HG02943 (cell line): ENCODE measurements around the gene XK.
"Not testable (repeated sequence)": the region's sequence is repeated elsewhere in the genome, so short reads cannot be mapped to it uniquely, and the experiment has no call there.

Experiments used
- ATAC-seq: cut with Tn5 transposase; IDR thresholded peaks from one replicate; pipeline ENCODE4 v1.9.1; 2021; ENCODE audit warnings: mild to moderate bottlenecking, low read depth, moderate library complexity; ENCODE audit not compliant: unreplicated experiment

The XK gene

DNA sequence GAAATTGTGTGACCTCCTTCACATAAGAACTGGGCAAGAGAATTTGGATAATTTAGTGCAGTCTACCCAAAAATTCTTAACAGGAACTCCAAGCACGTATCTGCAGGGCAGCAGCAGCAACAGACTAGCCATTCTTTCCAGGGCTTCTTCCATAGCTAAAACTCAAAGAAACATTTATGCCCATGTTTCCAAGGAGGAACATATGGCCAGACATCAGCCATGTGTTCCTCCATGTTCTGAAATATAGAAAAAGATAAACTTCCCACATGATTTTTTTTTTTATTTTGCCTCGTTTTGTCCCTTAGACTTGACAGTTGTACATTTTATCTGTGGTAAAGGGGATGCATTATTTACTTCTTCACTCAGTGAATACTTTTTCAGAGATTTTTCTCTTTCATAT, 66.7 kb downstream of the XK start:
- no peak for ATAC-seq

DNA sequence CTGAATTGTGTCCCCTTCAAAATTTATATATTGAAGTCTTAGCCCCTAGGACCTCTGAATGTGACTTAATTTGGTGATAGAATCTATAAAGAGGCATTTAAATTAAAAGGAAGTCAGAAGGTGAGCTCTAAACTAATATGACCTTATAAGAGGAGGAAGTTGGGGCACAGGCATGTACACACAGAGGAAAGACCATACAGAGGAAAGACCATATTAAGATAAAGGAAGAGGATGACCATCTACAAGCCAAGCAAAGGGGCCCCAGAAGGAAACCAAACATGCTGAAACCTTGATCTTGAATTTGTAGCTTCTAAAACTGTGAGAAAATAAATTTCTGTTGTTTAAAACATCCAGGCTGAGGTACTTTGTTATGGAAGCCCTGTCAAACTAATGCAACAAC, 67.3 kb downstream of the XK start:
- ATAC-seq, result no peak

DNA sequence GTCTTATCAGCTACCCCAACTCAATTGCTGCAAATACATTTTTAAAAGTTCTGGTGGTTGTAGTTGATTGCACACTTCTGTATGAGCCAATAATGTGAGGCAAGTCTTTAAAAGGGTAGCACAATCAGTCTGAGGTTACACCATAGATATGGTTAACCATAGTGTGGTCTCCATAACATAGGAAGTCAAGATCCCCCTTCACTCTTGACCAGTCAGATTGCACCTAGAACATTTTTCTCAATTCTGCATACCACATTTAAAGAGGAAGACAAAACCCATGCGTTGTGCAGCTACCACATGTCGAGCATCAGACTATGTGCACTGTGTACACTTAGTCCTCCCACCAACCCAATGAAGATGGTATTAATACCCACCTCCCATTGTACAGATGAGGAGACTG, 67.8 kb downstream of the XK start:
- ATAC-seq, result no peak

DNA sequence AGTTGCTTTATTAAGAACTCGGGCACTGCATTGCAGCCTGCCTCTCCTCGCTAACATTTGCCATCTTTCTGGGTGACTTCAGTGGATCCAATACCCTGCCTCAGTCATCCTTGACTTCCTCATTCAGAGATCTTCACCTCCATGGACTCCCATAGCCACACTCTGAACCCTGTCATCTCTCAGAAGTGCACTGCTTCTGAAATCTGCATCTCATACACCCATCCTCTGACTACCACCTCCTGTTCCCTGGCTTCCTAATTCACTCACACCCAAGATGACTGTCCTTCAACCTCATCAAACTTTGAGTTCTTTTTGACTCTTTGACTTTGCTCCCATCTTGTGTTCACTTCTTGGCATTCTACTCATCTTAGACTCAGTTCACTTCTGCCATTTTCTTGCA, 68.9 kb downstream of the XK start:
- ATAC-seq, result peak; percentile 6

DNA sequence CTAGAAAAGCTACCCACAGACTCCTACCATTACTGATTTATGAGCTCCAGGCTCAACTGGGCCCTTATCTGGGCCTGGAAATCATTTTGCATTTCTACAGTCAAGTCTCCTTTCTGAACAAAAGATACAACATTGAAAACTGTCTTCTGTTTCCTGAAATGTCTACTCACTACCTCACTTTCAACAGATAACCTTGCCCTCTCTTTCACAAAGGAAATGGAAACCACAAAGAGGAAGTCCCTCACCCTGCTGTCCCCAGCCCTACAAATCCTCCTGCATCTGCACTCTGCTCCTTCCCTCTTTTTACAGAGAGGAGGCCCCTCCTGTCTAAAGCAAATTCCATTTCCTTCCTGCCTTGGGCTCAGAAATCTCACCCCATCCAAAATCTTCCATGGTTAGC, 69.4 kb downstream of the XK start:
- peak; percentile 91 for ATAC-seq

- ATAC-seq, result no peak
Measured at GRCh38 chrX:37757082-37757481, 71.5 kb downstream of the XK start.

GRCh38 chrX:37759351-37759750, 73.8 kb downstream of the XK start:
- no peak for ATAC-seq

DNA sequence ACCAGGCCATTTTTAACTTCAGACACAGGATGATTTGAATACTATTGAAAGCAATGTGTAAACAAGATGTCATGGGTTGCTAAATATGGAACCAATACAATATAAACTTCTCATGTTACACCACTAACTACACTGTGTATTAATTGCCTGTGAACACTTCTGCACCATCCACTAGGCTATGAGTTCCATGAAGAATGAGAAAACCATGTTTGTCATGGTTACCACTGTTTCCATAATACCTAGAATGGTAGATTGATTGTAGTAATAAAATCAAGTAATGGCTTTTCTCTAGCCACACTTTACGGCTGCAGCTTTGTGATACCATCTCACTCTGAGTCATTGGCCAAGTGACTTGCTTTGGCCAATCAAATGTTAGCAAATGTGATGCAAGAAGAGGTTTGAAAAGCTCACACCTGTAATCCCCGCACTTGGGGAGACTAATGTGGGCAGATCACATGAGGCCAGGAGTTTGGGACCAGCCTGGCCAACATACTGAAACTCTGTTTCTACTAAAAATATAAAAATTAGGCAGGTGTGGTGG, 74.4 kb downstream of the XK start:
- ATAC-seq, result no peak

DNA sequence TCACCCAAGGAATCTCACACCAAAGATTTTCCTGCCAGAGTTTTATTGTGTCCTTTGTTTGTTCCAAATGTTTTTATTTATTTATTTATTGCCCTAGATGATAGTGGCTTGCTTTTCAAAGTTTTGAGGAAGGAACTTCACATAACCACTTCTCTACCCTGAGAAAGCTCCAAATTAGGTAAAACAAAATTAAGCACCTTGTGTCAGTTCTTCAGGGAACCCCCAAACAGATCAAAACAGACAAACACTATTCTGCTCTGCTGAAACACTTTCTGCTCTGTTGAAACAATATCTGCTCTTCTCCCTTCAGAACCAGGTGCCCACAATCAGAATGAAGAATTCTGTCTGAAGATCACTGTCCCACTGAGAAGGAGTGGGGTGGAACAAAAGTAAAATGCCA, 77.8 kb downstream of the XK start:
- ATAC-seq, result no peak

- ATAC-seq, result no peak
Measured at GRCh38 chrX:37765507-37765906, 79.9 kb downstream of the XK start.

GRCh38 chrX:37767430-37767829, 81.8 kb downstream of the XK start:
- no peak for ATAC-seq

DNA sequence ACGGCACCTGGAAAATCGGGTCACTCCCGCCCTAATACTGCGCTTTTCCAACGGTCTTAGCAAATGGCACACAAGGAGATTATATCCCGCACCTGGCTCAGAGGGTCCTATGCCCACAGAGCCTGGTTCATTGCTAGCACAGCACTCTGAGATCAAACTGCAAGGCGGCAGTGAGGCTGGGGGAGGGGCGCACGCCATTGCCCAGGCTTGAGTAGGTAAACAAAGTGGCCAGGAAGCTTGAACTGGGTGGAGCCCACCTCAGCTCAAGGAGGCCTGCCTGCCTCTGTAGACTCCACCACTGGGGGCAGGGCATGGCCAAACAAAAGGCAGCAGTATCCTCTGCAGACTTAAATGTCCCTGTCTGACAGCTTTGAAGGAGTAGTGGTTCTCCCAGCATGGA, 83.3 kb downstream of the XK start:
- ATAC-seq, result not testable (repeated sequence)

DNA sequence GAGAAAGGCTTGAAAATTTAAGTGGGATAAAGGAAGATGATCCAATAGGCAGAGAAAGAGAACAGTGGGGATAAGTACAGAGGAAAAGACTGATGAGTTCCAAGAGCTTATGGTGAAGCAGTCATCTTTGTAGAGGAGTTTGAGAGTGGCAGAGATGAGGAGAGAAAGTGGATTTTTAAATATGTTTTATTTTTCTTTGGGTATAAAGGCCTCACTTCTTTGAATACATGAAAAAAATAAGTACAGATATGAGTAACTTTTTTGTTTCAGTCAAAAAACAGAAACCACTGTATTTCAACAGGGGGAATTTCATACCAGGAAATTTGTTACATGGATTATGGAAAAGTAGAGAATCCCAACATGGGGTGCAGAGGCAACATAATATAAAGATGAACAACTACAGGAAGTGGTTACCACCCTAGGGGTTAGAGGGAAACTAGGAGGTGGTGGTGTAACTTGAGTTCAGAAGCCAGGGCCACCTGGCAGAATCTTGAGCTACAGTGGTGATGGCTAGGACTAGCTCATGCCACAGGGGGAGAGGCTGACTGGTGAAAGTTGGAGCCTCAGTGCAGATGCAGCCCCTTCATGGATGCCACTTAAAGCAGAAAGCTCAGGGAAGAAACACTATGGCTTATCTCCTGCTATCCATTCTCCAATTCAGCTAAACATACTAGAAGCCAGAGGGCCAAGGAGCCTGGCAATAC, 90.8 kb downstream of the XK start:
- ATAC-seq, result peak; percentile 67

GRCh38 chrX:37776987-37777325, 91.4 kb downstream of the XK start:
- ATAC-seq, result peak; percentile 24

- no peak for ATAC-seq
Measured at GRCh38 chrX:37779857-37780256, 94.3 kb downstream of the XK start, which contains the start of gene CYBB. TSS of gene CYBB (plus strand) at chrX:37780059. CDS start at chrX:37780078, 19 bp downstream.

DNA sequence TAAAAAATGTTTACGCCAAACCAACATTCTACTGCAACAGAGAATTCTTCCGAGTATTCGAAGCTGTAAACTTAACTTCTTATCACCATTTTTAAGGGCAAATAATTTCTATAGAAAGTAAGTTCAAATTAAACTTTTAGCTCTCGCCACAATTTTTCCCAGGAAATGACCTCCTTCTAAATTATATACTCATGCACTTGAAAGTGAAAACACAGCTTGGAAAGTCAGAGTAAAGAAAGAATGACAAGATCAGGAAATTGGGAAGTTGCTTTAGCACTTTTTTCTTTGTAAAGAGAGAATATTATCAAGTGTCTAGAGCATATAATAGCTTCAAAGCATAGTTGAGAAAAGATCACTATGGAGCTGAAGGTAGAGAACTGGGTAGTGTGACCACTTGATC, 95.5 kb downstream of the XK start:
- no peak for ATAC-seq
